SK-MEL-5 (cell line): ENCODE results near the gene UCN3. TPM values are rescaled to one million over a fixed set of nuclear protein-coding genes. Genes with fewer than 3 reads are reported as not detected.

Experiments
- total RNA-seq: library from RNA; depleted of rRNA; stranded (reverse); fragments of >200 nt; shearing (Covaris generic); gene quantifications from 2 replicates; pipeline ENCODE4 v1.2.3, GENCODE V29; 2014; rRNA removed

The UCN3 gene
- total RNA-seq, 1 experiment from 2014 or later: not detected

Other genes with a start within 250 kb of the UCN3 start
- gene AKR1C8, start 179.8 kb upstream of the UCN3 start, total RNA-seq: not detected in 2 replicates
- gene AKR1C4, start 168.1 kb upstream of the UCN3 start, total RNA-seq: not detected in 2 replicates
- 0.08 TPM in 1 of 2 replicates, not detected in the other for gene TUBAL3, start 39.9 kb downstream of the UCN3 start, total RNA-seq
- 12.9 and 13.4 TPM in 2 replicates for gene NET1, start 47.6 kb downstream of the UCN3 start, total RNA-seq
- not detected in 2 replicates for gene CALML5, start 134.6 kb downstream of the UCN3 start, total RNA-seq
- gene CALML3, start 160.0 kb downstream of the UCN3 start, total RNA-seq: not detected in 2 replicates